GM12891 (cell line): ENCODE data around the gene ODAD3.

ENCODE experiments used
- POLR2A ChIP-seq: IDR thresholded peaks from 2 replicates; pipeline ENCODE4 v1.6.1; 2011; ENCODE audit warnings: low read depth, low read length, control low read depth
- POLR2AphosphoS5 ChIP-seq: IDR thresholded peaks from 2 replicates; pipeline ENCODE4 v1.6.1; 2011; ENCODE audit warnings: low read depth, low read length, control low read depth
- POU2F2 ChIP-seq: IDR thresholded peaks from 2 replicates; pipeline ENCODE4 v1.6.1; 2011; ENCODE audit warnings: low read depth, mild to moderate bottlenecking, control low read depth, low read length, moderate library complexity

DNA sequence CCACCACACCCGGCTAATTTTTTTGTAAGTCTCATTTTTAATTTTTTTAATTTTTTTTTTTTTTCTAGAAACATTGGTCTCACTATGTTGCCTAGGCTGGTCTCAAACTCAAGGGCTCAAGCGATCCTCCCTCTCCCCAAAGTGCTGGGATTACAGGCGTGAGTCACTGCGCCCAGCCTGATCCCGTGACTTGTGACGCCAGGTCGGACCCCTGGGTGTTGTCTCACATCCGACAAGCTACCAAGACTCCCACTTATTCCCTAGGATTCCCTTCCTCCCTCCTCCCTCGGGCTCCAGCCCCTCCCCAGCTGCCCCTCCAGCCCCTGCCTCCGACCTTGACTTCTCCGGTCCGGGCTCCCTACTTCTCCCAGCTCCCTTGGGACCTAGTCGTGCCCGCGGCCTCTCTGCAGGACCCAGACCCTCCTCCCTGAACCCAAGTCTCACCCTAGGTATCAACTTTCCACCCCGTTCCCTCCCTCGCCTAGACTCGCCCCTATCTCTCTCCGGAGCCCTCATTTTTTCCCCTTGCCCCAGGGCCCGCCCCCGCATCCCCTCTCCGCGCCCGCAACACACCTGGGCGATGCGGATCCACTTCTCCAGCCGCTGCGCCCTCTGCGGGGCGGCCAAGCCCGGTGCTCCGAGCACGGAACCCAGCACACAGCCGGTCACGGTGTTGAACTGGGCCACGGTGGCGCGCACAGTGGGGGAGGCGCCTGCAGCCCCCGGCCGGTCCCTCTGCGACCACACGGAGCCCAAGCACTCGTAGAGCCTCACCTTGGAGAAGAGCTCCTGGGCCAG is 28.9 kb downstream of the ODAD3 start:
- no peak for TF ChIP-seq POLR2AphosphoS5
- TF ChIP-seq POLR2A: no peak
- TF ChIP-seq POU2F2: no peak
